WERI-Rb-1 (cell line): Measurements from ENCODE around the gene NWD2.
A peak's percentile ranks its signal among the peaks of the same experiment; 100 is the strongest.

Source experiments
- DNase-seq: peaks from one replicate; pipeline ENCODE4 v3.0.0-alpha.2; 2020
- H3K27ac ChIP-seq: fragments of 250-450 bp; sonication (Bioruptor Pico); 2 replicates; pipeline ENCODE4 v1.5.1; 2020; ENCODE audit warnings: mild to moderate bottlenecking, moderate library complexity
- H3K27me3 ChIP-seq: fragments of 250-450 bp; sonication (Bioruptor Pico); 2 replicates; pipeline ENCODE4 v1.5.1; 2021; ENCODE audit warnings: mild to moderate bottlenecking, low read depth, moderate library complexity; ENCODE audit not compliant: insufficient read depth, severe bottlenecking
- H3K36me3 ChIP-seq: fragments of 250-450 bp; sonication (Bioruptor Pico); 2 replicates; pipeline ENCODE4 v1.5.1; 2020; ENCODE audit warnings: mild to moderate bottlenecking, moderate library complexity
- H3K4me3 ChIP-seq: 2 replicates; pipeline ENCODE4 v1.5.1; 2011; ENCODE audit warnings: low read depth, mild to moderate bottlenecking, control low read depth, low read length
- H3K9me3 ChIP-seq: fragments of 250-450 bp; sonication (Bioruptor Pico); 2 replicates; pipeline ENCODE4 v1.5.1; 2021; ENCODE audit warnings: mild to moderate bottlenecking, moderate library complexity; ENCODE audit not compliant: severe bottlenecking
- CTCF ChIP-seq: IDR thresholded peaks from 2 replicates; pipeline ENCODE4 v1.5.1; 2011; ENCODE audit warnings: low read depth, mild to moderate bottlenecking, control low read depth, inconsistent platforms, low read length

The NWD2 gene

GRCh38 chr4:37389366-37389765, 144.8 kb downstream of the NWD2 start:
- H3K27ac ChIP-seq: no peak overlapping the region
- DNase-seq: no peak
- no peaks in the 10 kb centered on the region for H3K9me3 ChIP-seq
- peaks cover 81% of the 10 kb centered on the region for H3K27me3 ChIP-seq
- no peak for TF ChIP-seq CTCF
- H3K36me3 ChIP-seq: no peaks in the 10 kb centered on the region
- no peak overlapping the region for H3K4me3 ChIP-seq

- peak; percentile 28 for DNase-seq
- Histone ChIP-seq H3K27ac (no peak overlapping the region), H3K36me3 (no peaks in the 10 kb centered on the region), H3K9me3 (no peaks in the 10 kb centered on the region), H3K27me3 (peaks cover 78% of the 10 kb centered on the region), H3K4me3 (no peak overlapping the region)
- TF ChIP-seq CTCF: peak; percentile 35; the same call in 1 of the 2 replicates
These were observed 145.5 kb downstream of the NWD2 start for GRCh38 chr4:37389967-37390580.

GRCh38 chr4:37392521-37393255, 148.1 kb downstream of the NWD2 start:
- TF ChIP-seq CTCF: no peak
- Histone ChIP-seq H3K9me3 (no peaks in the 10 kb centered on the region), H3K27me3 (peaks cover 77% of the 10 kb centered on the region), H3K4me3 (no peak overlapping the region), H3K36me3 (no peaks in the 10 kb centered on the region), H3K27ac (no peak overlapping the region)
- DNase-seq: no peak

GRCh38 chr4:37393321-37393720, 148.8 kb downstream of the NWD2 start:
- Histone ChIP-seq H3K27ac (no peak overlapping the region), H3K27me3 (peaks cover 83% of the 10 kb centered on the region), H3K36me3 (no peaks in the 10 kb centered on the region), H3K4me3 (no peak overlapping the region), H3K9me3 (peaks cover 5% of the 10 kb centered on the region)
- DNase-seq: no peak
- no peak for TF ChIP-seq CTCF

- Histone ChIP-seq H3K4me3 (no peak overlapping the region), H3K9me3 (peaks cover 5% of the 10 kb centered on the region), H3K27ac (no peak overlapping the region), H3K27me3 (peaks cover 86% of the 10 kb centered on the region), H3K36me3 (no peaks in the 10 kb centered on the region)
- TF ChIP-seq CTCF: no peak
- no peak for DNase-seq
These were observed 149.3 kb downstream of the NWD2 start for GRCh38 chr4:37393889-37394288.
